Dermis blood vessel endothelial cell (primary cell): ENCODE results near the gene SMIM3. TPM values are rescaled to one million over a fixed set of nuclear protein-coding genes. Genes with fewer than 3 reads are reported as not detected.
A peak's percentile ranks its signal among the peaks of the same experiment; 100 is the strongest.
"Not testable (repeated sequence)": the region's sequence is repeated elsewhere in the genome, so short reads cannot be mapped to it uniquely, and the experiment has no call there.

Source experiments
- DNase-seq: peaks from one replicate; pipeline ENCODE4 v3.0.0; 2010
- total RNA-seq: library from RNA; depleted of rRNA; stranded (reverse); fragments of >200 nt; gene quantifications from 2 replicates; pipeline ENCODE4 v1.2.3, GENCODE V29; 2014

The SMIM3 gene, protein sequence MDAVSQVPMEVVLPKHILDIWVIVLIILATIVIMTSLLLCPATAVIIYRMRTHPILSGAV
- 3.5 and 4.1 TPM in 2 replicates for total RNA-seq

DNA sequence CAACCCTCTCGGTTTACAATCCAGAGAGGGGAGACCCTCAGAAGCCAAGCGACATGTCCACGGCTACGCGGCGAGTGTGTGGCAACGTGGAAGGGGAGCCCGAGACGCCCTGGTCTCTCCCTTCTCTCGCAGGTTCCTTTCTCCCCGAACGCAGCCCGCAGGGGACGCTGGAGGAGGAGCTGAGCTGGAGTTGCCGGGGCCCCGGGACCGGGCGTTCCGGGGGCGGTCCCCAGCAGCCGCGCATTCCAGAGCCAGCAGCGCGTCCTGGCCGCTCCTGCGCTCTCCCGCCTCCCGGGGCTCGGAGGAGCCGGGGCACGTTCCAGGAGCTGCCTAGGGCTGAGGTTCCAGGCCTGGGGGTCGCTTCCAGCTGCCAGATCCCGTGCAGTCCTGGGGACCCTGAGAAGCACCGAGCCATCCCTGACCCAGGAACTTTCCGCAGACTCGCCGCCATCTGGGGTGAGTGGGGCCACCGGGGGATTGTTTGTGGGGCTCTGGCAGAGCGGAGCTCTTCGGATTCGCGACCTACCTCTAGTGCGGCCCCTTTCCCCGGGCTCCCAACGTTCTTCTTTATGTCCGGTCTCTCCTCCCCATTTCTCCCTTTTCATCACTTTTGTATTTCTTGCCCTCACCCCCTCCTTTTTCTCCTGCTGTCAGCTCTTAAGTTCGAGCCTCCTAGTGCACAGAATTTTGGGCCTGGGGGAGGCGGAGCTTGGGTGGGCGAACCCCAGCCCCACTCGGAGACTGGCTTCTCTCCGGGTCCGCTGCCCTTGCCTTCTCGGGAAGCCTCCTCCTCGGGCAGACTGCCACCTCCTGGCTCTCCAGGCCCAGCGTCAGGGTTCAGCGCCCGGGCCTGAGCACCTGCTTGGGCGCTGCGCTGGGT is at the start of gene SMIM3:
Gene SMIM3, plus strand, starts transcription at position 241 of the 880 bp plus-strand sequence. CDS start 16,684 bp downstream, outside the sequence.
- peak; percentile 70 for DNase-seq

DNA sequence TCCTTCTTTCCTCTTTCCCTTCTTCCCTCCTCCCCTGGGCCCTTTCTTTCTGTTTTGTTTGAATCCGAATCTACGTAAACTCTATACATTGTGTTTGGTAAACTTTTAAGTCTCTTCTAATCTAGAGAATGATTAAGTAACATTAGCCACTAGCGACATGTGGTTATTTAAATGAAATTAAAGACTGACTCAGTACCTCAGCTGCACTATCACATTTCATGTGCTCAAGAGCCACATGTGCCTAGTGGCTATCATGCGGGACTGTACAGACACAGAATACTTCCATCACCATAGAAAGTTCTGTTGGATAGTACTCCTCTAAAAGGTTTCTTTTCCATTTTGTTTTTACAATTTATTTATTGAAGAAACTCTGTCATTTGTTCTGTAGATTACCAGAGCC is 48.7 kb upstream of the SMIM3 start:
- no peak for DNase-seq

DNA sequence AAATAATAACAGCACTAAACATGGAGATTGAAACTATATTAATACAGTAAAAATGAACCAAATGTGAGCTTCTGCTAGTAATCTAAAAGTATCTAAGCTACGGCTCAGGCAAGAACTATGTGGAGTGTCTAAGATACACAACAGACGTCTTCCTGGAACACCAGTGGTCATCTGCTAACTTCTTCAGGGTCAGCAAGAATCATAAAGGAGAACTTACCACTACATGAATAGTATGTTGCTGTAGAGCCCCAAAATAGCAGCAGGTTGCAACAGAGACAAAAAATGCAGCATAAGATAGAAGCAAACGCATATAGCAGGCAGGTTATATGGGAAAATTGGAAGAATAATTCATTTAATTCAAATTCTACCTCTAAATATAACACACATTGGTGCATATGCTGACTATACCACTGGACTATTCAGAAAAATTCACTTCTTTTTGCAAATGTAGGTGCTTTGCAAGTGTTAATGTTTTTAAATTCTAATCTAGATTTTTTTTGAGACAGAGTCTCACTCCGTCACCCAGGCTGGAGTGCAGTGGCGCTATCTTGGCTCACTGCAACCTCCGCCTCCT is 46.8 kb upstream of the SMIM3 start:
- DNase-seq: no peak

DNA sequence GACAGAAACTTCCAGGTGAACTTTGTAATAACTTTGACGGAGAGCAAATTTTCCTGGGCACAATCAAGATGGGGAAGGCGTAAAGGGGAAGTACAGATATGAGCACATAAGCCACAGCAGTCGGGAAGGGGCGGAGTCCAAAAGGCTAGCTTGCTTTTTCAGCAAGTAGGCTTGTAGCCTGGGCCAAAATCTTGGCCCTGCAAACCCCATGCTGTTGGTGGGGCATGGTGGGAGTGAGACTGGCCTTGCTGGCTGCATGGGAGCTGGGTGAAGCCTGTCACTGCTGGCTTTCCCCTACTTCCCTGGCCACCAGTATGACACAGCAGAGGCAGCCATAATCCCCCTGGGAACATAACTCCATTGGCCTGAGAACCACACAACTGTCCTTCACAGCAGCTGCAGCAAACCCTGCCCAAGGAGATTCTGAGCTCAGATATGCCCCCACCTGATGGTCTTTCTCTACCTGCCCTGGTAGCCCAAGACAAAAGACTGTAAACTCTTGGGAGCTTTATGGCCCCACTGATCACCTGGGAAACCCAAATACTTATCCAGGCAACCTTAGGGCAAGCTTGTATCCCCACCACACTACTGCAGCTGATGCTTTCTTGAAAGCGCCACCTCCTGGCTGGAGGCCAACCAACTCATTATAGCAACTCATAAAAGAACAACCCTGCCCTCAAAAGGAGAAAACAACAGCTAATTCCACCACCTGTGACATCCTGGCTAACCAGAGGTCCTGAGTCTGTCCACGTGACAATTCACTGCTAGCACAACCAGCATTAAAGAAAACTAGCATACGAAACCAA is 43.8 kb upstream of the SMIM3 start:
- DNase-seq: no peak

DNA sequence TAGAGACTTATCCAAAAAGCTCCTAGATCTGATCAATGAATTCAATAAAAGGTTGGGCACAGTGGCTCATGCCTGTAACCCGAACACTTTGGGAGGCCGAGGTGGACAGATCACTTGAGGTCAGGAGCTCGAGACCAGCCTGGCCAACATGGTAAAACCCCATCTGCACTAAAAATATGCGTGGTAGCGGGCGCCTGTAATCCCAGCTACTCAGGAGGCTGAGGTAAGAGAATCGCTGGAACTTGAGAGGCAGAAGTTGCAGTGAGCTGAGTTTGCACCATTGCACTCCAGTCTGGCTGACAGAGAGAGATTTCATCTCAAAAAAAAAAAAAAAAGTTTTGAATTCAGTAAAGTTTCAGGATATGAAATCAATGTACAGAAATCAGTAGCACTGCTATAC is 39.7 kb upstream of the SMIM3 start:
- DNase-seq: no peak

DNA sequence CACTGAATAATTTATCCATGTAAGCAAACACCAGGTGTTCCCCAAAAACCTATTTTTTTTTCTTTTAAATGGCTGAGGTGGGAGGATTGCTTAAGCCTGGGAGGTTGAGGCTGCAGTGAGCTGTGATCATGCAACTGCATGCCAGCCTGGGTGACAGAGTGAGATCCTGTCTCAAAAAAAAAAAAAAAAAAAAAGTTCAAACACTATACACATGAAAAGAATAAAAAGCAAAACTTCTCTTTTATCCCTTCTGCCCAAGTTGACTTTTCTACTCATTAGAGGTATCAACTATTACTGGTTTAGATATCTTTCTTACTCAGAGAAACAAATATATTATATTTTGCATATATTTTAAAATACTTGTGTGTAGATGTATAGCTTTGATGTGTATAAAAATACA is 37.6 kb upstream of the SMIM3 start:
- no peak for DNase-seq

DNA sequence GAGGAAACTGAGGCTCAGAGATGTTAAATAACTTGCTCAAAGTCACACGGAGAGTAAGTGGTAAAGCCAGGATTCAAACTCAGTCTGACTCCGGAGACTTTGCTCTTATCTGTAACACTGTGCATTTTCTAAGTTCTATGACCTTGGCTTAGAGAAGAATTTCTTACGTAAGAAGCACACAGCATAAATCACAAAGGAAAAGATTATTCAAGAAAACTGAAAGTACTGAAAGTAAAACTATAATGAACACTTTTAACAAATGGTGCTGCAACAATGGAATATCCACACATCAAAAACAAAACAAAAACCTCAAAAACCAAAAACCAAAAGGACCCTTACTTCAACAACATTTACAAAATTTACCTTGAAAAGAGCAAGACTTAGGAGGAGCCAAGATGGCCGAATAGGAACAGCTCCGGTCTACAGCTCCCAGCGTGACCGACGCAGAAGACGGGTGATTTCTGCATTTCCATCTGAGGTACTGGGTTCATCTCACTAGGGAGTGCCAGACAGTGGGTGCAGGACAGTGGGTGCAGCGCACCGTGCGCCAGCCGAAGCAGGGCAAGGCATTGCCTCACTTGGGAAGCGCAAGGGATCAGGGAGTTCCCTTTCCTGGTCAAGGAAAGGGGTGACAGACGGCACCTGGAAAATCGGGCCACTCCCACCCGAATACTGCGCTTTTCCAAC is 36.0 kb upstream of the SMIM3 start:
- DNase-seq: not testable (repeated sequence)

DNA sequence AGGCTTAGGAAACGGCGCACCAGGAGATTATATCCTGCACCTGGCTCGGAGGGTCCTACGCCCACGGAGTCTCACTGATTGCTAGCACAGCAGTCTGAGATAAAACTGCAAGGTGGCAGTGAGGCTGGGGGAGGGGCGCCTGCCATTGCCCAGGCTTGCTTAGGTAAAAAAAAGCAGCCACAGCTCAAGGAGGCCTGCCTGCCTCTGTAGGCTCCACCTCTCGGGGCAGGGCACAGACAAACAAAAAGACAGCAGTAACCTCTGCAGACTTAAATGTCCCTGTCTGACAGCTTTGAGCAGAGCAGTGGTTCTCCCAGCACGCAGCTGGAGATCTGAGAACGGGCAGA is 35.4 kb upstream of the SMIM3 start:
- DNase-seq: not testable (repeated sequence)

DNA sequence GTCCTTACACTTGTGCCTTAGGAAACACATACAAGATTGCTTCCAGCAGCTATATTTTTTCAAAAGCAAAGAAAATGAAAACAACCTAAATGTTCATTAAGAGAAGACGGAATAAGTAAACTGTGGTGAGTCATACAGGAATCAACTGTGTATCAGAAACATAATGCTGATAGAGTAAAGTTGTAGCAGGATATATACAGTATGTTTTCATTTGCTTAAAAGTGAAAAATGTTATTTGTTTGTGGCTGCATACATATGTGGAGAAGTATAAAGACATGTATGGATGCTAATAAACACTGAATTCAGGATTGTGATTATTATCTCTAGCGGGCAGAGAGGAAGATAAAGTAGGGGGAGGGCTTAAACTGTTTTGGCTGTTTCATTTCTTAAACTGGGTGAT is 28.1 kb upstream of the SMIM3 start:
- peak; percentile 13 for DNase-seq

DNA sequence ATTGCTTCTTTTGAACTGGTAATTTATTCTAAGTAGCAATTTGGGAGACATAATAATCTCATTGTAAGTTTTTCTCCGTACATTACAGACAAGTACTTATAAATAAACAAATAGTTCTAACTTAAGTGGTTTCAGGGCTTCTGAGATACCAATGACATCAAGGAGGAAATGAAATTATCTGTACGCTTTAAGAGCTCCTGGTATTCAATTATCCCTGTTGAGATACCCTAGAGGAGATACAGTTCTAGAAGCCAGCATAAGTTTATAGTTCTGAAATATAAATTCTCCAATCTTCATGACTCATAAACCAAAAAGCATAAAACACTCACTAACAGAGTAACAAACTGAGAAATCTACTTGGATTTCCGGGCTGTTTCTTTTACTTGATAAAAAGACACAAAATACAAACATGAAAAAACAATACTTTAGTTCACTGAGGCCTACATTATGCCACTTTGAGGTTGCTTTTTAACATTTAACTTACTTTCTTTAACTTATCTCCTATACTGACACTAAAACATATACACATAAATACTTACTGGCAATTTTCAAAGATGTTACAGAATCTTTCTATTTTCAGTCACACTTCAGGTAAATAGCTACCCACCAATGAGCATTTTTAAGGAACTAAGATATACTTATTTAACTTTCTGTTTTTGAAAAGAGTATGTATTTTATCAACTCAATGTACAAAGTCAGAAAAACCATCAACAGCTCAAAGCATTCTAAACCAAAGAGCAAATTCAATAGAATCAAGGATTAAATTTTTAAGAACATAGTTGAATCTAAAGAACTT is 27.3 kb upstream of the SMIM3 start:
- no peak for DNase-seq

DNA sequence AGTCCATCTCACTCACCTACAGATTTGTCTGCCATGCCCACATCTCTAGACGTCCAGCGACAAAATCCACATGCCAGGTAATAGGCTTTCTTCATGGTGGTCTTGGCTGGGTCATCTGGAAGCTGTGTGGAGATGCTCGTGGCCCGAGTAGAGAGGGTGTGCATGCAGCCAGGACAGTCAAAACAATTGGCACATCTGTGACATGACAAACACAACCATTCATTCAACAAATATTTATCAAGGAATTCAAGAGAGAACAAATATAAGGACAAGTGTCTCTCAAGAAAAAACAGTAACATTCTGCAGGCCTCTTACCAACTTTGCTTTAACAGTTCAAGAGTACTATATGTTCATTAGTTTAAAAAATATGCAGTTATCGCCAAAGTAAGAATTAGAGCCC is 25.1 kb upstream of the SMIM3 start:
- no peak for DNase-seq

DNA sequence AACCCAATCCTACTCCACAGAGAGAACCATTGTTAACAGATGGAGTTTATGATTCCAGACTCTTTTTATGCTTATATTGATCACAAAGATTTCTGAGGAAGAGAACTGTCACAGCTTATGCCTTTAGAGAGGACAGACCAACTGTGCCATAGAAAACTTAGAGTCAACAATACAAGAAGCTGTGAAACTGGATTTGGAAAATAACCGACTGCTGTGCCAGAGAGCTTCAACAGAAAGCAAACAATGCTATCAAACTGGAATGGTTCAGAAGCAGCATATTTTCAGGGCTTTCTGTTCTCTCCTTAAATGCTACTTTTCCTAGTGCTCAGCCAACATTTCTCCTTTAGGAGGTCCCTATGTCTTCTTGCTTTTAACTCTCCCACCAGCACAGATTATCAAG is 24.7 kb upstream of the SMIM3 start:
- no peak for DNase-seq

DNA sequence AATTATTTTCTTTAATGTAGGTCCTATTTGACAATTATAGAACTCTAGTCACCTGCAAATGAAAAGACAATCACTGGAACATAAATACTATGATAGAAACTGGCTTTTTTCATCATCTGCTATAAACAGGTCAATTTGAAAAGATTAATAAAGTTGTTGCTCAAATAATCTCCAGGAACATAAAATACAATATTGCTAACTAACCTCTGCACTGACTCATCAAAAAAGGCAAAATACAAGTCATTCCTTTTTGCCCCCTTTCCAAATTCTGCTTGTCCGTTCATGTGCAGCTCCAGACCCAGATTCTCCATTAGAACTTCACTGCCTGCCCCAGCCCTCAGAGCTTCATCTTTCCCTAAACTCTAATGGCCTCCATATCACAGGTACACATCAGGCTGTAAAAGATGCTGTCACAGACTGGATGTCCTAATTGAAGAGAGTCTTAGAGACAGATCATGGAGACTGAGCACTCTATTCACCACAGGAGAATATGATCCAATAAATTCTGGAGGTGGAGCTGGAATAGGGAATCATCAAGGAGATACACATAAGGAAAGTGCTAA is 21.4 kb upstream of the SMIM3 start:
- DNase-seq: no peak

DNA sequence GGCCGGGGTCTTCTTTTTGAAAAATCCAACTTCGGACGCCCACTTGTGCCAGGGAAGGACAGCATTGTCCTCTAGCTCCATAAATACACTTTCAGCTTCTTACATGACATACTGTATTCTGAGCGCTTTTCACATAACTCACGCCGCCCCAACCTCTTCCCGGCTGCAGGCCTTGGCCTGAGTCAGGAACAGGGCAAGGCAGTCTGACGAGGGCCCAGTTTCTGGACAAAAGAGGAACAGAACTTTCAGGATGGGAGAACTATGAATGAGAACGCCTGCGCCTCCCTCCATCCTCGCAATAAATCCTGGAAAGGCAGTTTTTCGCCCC is 20.4 kb upstream of the SMIM3 start:
- DNase-seq: no peak

DNA sequence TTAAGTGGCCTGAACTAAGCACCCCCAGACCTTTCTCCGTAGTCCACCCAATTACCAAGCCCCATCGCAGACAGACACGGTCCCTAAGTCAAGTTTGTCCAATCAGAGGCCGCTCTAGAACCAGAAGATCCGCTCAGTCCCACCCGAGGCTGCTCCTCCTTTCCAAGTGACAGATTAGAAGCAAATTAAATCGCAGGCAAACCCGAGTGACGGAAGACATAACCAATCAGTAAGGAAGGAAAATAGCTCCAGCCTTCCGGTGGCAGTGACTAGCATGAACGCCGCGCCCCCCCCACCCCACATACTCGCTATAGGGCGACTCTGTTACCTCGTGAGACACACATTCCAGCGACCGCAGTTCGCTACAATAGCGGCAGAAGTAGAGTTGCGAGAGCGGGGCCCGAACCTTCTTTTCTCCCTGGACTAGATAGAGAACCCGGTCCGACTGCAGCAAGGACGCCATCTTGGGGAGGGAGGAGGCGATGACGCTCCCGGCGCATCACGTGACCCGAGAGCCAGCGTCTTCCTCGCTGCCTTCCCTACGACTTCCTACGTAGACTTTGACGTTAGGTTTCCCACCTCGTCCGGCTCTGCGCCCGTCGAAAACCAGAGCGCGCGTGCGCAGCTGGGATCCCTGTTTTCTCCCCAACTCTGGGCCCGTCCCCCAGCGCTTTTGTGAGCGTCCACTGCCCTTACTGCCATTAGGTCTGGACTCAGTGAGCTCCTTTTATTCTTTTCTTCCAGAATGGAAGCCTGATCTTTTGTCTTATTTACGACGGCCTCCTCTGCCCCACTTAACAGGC is 19.8 kb upstream of the SMIM3 start, which contains the start of gene DCTN4:
Gene DCTN4, minus strand, starts transcription at position 487 of the 803 bp plus-strand sequence. Its CDS starts 24 bp downstream, at position 463.
- peak; percentile 99 for DNase-seq

DNA sequence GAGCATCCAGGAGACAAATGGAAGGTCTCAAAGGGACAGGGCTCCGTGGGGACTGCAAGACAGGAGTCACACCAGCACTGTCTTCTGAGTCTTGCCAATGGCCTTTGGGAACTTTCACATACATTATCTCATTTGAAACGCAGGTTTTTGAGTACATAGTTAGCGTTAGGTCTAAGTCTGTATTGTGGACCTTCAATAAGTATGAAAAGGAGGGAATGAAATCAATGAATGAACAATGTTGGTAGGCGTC is 19.3 kb upstream of the SMIM3 start:
- DNase-seq: no peak

DNA sequence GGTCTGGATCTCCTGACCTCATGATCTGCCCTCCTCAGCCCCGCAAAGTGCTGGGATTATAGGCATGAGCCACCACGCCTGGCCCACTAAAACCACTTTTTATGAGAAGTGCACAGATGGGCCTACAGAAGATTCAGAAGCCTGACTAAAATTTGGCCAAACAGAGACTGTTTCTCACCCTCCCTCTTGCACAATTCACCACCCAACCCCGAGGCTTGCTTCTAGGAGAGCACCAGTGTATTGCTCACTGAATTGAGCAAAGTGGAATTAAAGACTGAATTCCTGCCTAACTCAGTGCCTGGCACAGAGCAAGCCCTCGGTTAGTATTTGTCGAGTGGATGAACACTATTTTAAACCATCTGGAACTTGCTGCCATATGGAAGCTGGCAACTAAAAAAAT is 16.3 kb upstream of the SMIM3 start:
- no peak for DNase-seq

DNA sequence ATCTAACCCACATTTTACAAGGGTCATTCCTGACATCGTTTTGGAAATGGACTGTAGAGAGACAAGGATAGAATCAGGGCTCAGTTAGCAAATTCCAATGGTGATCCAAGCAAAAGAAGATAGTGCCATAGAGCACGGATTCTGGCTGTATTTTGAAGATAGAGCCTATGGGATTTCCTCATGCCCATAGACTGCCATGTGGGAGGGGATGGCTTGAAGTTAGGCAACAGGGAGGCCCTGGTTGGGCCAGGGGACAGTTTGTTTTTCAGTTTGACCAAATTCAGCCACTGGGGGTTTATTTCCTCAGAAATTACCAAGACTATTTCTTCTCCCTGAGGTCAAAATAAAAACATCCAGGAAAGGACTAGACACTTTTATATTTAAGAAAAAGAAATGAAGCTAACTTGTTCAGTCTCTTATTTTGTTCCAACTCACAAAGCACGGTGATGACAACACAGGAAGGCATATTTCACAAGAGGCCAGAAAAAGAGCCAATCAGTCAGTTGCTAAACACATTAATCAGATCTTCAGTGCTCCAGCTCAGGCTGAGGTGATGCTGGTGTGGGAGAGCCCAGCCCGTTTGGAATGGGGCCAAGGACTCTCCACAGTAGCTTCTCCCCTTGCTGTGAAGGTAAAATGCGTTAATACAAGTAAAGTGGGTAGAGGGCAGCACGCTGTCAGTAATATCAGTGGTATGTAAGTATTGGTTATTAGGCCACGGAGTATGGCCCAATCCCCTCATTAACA is 15.4 kb upstream of the SMIM3 start:
- peak; percentile 65 for DNase-seq

DNA sequence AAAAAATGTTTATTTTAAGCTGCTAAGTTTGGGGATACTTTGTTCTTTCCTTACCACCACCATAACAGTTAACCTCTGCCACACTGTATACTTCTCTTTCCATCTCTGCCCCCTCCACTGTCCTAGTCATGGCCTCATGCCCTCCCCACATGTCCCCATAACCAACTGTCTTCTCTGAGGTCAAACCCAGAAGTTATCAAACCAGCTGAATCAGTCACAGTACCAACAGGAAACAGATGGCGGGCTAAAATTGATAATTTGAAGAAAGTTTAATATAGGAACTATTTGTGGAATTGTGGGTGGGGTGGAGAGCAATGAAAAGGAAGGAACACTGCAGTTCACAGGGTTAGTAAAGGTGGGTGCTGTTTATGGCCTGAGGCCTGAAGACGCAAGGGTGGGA is 14.0 kb upstream of the SMIM3 start:
- peak; percentile 8 for DNase-seq
